GM19351 (cell line): ENCODE data around the gene AP3S2.
"Not testable (repeated sequence)": the region's sequence is repeated elsewhere in the genome, so short reads cannot be mapped to it uniquely, and the experiment has no call there.

Source experiments
- ATAC-seq: cut with Tn5 transposase; IDR thresholded peaks from one replicate; pipeline ENCODE4 v1.9.1; 2021; ENCODE audit warnings: mild to moderate bottlenecking, moderate library complexity; ENCODE audit not compliant: unreplicated experiment

The AP3S2 gene

GRCh38 chr15:89803941-89804800, 89.6 kb downstream of the AP3S2 start:
- no peak for ATAC-seq

DNA sequence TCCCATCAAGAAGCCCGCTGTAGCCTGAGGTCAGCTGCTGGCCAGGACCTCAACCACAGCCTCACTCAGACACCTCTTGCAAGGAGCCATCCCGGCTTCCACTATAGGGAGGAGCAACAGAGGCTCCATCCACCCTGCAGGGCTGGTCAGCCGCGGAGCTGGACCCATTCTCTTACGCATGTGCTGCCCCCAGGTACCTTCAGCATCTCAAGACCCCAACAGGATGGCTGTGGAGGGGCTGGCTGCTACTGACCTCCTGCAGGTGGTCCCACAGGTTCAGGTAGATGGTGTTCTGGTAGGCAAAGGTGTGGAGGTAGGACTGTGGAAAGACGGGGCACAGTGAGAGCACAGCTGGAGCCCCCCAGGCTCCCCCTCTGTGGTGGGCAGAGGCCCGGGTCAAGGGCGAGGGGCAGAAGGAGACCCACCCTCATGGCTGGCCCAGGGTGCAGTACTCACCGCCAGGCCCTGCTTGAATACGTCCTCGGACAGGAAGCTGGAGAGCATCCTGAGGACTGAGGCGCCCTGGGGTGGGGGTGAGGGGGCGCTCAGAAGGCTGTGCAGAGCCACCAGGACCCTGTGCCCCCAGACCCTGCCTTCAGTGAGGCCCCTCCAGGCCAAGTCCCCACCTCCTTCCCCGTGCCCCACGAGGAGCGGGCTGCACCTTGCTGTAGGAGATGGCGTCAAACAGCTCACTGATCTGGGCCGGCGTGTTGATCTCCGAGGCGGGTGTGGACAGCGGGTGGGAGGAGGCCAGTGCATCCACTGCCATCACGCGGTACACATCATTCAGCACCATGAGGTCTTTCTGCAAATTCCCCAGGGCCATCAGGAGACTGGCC, 90.6 kb downstream of the AP3S2 start:
- ATAC-seq = no peak

GRCh38 chr15:89802231-89802928, 91.4 kb downstream of the AP3S2 start:
- ATAC-seq = no peak

DNA sequence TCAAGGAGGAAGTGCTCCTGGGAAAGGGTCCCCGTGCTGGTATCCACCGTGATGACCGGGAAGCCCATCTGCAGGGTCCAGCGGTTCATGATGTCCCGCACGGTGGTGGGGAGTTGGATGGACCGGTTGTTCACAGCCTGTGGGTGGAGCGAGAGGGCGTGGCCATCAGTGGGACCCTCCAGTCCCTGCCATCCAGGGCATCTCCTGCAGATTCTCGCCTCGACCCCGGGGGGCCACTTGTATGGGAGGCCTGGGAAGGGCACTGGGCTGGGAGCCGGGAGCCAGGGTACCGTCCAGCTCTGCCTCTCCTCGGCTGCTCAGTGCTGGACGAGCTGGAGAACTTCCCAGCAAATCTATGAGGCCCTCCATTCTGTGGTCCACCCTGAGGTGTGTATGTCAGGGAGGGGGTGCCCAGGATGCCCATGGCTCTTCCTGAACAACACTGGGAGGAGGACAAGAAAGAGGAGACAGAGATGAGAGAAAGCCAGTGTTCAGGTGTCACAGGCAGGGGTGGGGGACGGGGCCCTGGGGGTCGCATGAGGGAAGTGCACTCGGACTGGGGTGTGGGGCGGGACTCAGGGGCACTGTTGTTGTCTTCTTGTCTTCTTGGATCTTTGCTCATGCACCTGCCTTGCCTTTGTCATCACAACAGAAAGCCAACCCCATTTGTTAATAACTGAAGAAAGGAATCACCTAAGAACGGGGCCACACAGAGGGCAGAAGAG, 92.2 kb downstream of the AP3S2 start:
- ATAC-seq = no peak

DNA sequence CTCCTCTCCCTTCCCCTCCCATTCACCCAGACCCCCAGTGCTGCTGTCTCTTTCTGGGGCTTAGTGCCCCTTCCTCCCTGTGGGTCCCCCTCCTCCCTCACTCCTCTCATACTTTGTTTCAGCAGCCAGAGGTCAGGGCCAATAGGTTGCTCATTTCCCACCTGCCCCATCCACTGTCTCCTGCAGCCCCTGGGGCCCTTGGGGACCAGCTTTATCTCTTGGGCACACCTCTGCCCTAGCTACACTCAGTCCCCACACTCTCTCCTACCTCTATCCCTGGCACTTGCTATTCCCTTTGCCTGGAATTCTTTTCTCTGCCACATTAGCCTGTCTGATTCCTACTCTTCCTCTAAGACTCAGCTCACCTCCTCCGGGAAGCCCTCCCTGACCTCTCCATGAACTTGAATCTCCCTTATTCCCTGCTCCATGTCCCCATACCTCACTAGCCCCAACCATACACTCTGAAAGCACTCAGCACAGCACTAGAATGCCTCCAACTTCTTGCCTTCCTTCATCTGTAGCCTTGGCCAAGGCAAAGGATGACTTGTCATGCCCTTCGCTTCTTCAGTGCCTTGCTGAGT, 93.8 kb downstream of the AP3S2 start:
- no peak for ATAC-seq

GRCh38 chr15:89799011-89799911, 94.5 kb downstream of the AP3S2 start:
- no peak for ATAC-seq

GRCh38 chr15:89797678-89798201, 96.1 kb downstream of the AP3S2 start:
- no peak for ATAC-seq

GRCh38 chr15:89795996-89796395, 97.8 kb downstream of the AP3S2 start:
- no peak for ATAC-seq

DNA sequence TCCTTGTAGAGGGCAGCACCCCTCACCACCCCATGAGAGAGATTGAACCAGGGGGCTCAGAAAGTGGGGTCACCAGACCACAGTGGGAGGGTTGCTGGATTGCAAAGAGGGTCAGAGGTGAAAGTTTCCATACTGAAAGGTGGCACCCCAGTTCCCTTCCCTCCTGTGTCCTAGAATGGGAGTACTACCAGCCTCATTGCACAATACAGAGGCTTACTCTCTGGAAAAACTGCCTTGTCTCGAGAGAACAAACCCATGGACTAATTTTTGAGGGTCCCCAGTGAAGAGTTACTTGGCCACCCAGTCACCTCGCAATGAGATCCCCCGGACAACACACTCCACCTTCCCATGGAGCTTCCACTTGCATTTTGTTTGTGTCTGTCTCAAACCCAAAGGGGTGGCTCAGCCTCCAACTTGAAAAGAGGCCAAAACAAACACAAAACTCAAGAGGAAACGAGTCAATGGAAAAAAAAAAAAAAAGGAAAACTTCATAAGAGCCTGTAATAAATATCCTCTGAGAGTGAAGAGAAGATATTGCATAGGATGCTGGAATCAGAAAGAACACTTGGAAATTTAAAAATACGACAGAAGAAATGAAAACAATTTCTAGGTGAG, 99.1 kb downstream of the AP3S2 start:
- no peak for ATAC-seq

DNA sequence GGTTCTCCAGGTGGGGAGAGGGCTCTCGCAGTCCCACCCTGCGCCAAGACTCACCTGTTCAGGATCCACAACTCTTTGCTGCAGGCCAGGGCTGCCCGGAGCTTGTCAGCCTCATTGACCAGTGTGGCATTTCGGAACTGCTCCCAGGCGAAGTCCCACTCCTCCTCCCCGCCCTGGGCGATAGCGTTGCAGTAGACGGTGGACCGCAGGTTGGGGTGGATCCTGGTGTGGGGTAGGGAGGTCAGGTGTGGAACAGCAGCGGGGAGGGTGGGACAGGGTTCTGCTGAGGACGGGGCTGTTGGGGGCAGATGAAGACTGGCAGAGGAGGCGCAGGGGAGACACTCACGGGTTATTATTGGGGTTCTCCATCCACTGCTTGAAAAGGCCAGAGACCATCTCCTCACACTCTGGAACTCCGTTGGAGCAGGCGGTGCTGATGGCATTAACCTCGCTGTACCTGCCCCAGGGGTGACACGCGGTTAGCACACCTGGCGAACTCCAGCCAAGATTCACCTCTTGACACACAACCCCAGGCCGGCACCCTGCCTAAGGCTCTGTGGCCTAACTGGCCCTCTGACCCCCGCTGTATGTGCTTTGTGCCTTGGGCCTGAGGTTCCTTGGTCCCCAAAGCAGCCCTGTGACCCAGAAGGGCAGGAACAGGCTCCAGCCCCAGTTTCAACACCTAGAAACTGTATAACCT, 101.5 kb downstream of the AP3S2 start:
- ATAC-seq = no peak

DNA sequence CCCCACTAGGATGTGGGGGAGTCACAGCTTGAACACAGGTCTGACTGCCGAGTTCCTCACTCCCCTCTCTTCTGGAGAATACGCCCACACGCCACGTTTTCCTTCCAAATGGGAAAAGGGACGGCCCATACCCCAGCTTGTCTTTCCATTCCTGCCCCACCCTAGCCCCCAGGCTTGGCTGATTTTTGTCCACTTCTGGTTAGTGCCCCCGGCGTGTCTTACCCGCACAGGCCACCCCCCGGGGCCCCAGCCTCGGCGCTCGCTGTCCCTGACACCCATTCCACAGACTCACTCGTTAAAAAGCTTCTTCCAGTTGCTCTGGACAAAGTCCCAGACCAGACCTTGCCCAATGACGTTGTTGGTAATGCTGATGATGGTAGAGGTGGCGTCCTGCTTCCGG, 103.1 kb downstream of the AP3S2 start:
- no peak for ATAC-seq

- no peak for ATAC-seq
These were observed 103.6 kb downstream of the AP3S2 start for GRCh38 chr15:89790206-89790605.

GRCh38 chr15:89788585-89788984, 105.2 kb downstream of the AP3S2 start:
- not testable (repeated sequence) for ATAC-seq

DNA sequence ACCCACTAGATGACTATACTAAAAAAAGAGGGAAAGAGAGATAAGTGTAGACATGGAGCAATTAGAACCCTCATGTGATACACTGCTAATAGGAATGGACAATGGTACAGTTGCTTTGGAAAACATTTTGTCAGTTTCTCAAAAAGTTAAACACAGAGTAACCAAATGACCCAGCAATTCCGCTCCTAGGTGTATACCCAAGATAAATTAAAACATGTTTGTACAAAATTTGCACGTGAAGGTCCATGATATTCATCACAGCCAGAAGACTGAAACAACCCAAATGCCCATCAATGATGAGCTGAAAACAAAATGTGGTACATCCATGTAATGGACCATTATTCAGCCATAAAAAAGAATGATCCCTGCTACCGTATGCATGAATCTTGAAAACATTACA, 105.8 kb downstream of the AP3S2 start:
- no peak for ATAC-seq

DNA sequence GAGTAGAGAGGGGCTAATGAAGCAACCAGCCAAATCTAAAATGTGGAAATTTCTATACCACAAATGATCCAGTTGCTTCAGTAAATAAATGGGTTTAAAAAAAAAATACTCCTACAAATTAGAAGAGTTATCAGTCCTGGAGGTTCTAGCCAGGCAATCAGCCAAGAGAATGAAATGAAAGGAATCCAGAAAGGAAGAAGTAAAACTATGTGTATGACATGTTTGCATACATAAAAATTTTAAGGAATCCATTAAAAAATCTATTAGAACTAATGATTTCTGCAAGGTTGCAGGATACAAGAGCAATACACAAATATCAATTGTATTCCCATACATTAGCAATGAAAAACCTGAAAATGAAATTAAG, 108.0 kb downstream of the AP3S2 start:
- ATAC-seq = no peak

GRCh38 chr15:89785064-89785773, 108.6 kb downstream of the AP3S2 start:
- ATAC-seq = no peak

- ATAC-seq = no peak
These were observed 109.2 kb downstream of the AP3S2 start for GRCh38 chr15:89784686-89784960.
